PC-3 (cell line): ENCODE data around the gene KRTAP19-8. TPM values are rescaled to one million over a fixed set of nuclear protein-coding genes. Genes with fewer than 3 reads are reported as not detected.

ENCODE experiments used
- ATAC-seq: fragments of 200-7000 bp; cut with Tn5 transposase; 2 replicates; pipeline ENCODE4 v1.9.1; 2020; ENCODE audit warnings: mild to moderate bottlenecking, moderate library complexity
- BruUV-seq: library from RNA; stranded (reverse); fragments of 400-500 nt; replicated peaks from 2 replicates; lab custom pipeline; 2021; lab: Mats Ljungman, UMichigan
- CTCF ChIA-PET: fragments of 300-600 bp; sonication (Branson Sonifier 250); formaldehyde crosslinking; loops from one replicate; lab custom pipeline; 2022; ENCODE audit warnings: antibody characterized with exemption; lab: Charles Lee
- POLR2A ChIA-PET: fragments of 300-600 bp; sonication (Branson Sonifier 250); formaldehyde crosslinking; loops from one replicate; lab custom pipeline; 2022; ENCODE audit warnings: antibody characterized with exemption; ENCODE audit not compliant: unreplicated experiment; lab: Charles Lee
- DNase-seq: peaks from one replicate; pipeline ENCODE4 v3.0.0-alpha.2; 2015
- H2AFZ ChIP-seq: fragments of 300-600 bp; sonication (generic); 2 replicates; pipeline ENCODE4 v1.6.0; 2016; ENCODE audit warnings: antibody characterized with exemption, low read length
- H3F3A ChIP-seq: fragments of 300-600 bp; sonication (generic); one replicate; pipeline ENCODE4 v1.6.0; 2017; ENCODE audit warnings: antibody characterized with exemption, low read length, control low read depth, mild to moderate bottlenecking; ENCODE audit not compliant: unreplicated experiment
- H3K27ac ChIP-seq: fragments of 300-600 bp; sonication (generic); 2 replicates; pipeline ENCODE4 v1.5.1; 2016; ENCODE audit warnings: mild to moderate bottlenecking, low read length
- H3K27me3 ChIP-seq: fragments of 300-600 bp; sonication (generic); 2 replicates; pipeline ENCODE4 v1.6.1; 2016; ENCODE audit warnings: low read length, mixed read lengths
- H3K36me3 ChIP-seq: fragments of 300-600 bp; sonication (generic); 2 replicates; pipeline ENCODE4 v1.6.1; 2016; ENCODE audit warnings: low read depth, mixed run types, low read length, mixed read lengths
- H3K4me1 ChIP-seq: fragments of 300-600 bp; sonication (generic); 2 replicates; pipeline ENCODE4 v1.5.1; 2016; ENCODE audit warnings: low read length; ENCODE audit not compliant: insufficient read depth
- H3K4me2 ChIP-seq: fragments of 300-600 bp; sonication (generic); 2 replicates; pipeline ENCODE4 v1.6.0; 2016; ENCODE audit warnings: low read length
- H3K4me3 ChIP-seq: fragments of 300-600 bp; sonication (generic); 2 replicates; pipeline ENCODE4 v1.5.1; 2016; ENCODE audit warnings: mild to moderate bottlenecking, low read length, mixed read lengths
- H3K79me2 ChIP-seq: fragments of 300-600 bp; sonication (generic); 2 replicates; pipeline ENCODE4 v1.6.1; 2017; ENCODE audit warnings: low read length, mixed read lengths
- H3K9ac ChIP-seq: fragments of 300-600 bp; sonication (generic); 2 replicates; pipeline ENCODE4 v1.6.0; 2016; ENCODE audit warnings: mild to moderate bottlenecking, low read length
- H3K9me2 ChIP-seq: fragments of 300-600 bp; sonication (generic); replicated peaks from 2 replicates; pipeline ENCODE4 v1.6.1; 2016; ENCODE audit warnings: mixed run types, low read length, mixed read lengths
- H3K9me3 ChIP-seq: fragments of 300-600 bp; sonication (generic); 2 replicates; pipeline ENCODE4 v1.6.1; 2016; ENCODE audit warnings: low read length, mixed read lengths
- H4K20me1 ChIP-seq: fragments of 300-600 bp; sonication (generic); 2 replicates; pipeline ENCODE4 v1.6.1; 2016; ENCODE audit warnings: low read length, mixed read lengths
- EZH2 ChIP-seq: fragments of 300-600 bp; sonication (generic); IDR thresholded peaks from one replicate; pipeline ENCODE4 v1.6.1; 2017; ENCODE audit warnings: antibody characterized with exemption, mild to moderate bottlenecking, low read length; ENCODE audit not compliant: unreplicated experiment
- EZH2phosphoT487 ChIP-seq: fragments of 300-600 bp; sonication (generic); IDR thresholded peaks from 2 replicates; pipeline ENCODE4 v1.6.1; 2018; ENCODE audit warnings: mild to moderate bottlenecking, antibody characterized with exemption, low read length, borderline replicate concordance
- intact Hi-C: fragments of 100-400 bp; cut with micrococcal nuclease; formaldehyde crosslinking; loops from 2 replicates; pipeline ENCODE4 v1.9.0; 2023
- total RNA-seq: library from RNA; depleted of rRNA; stranded (reverse); fragments of >200 nt; gene quantifications from 2 replicates; pipeline ENCODE4 v1.2.3, GENCODE V29; 2014; rRNA removed
- TF ChIP-seq, protein P1 (sequence below): fragments of 300-600 bp; sonication (generic); conservative IDR thresholded peaks from 2 replicates; pipeline ENCODE4 v1.5.1; 2017; ENCODE audit warnings: antibody characterized with exemption, low read depth, mild to moderate bottlenecking, low read length

KRTAP19-8 gene
- total RNA-seq, 1 experiment from 2014 or later: not detected

DNA sequence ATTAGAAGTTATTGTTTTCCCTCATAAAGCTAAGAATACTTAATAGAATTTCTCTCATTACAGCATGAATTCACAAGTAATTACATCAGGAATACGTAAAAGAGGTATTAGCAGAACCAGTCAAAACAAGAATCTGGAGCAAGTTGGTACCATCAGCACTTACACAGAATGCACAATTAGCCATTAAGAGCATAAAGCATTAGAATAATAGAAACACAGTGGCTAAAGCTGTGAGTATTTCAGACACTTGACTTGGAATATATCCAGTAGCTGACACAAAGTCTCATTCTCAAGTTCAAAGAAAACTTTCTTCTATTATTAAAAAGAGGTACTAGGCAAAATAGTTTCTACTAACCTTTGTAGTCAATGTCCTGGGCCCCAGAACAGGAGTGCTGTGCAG lies 49.6 kb downstream of the KRTAP19-8 start:
- intact Hi-C loops: no loop called here
- no peaks in the 10 kb centered on the region for H3K36me3 ChIP-seq
- no peak for DNase-seq
- H3K9ac ChIP-seq: no peak overlapping the region
- no peaks in the 10 kb centered on the region for H3K9me2 ChIP-seq
- H3K27ac ChIP-seq: no peak overlapping the region
- BruUV-seq: no TSS peak
- H3K27me3 ChIP-seq: peaks cover 20% of the 10 kb centered on the region; the same call in 1 of the 2 replicates
- no peak overlapping the region for H3K4me2 ChIP-seq
- no peaks in the 10 kb centered on the region for H3K4me1 ChIP-seq
- ChIA-PET POLR2A (no interaction called here), CTCF (no interaction called here)
- H3K79me2 ChIP-seq: no peaks in the 10 kb centered on the region
- H3K9me3 ChIP-seq: no peaks in the 10 kb centered on the region
- H4K20me1 ChIP-seq: no peaks in the 10 kb centered on the region
- H2AFZ ChIP-seq: no peak overlapping the region
- ATAC-seq: no peak
- TF ChIP-seq EZH2phosphoT487 (no peak), EZH2 (no peak)
- TF ChIP-seq, protein P1, sequence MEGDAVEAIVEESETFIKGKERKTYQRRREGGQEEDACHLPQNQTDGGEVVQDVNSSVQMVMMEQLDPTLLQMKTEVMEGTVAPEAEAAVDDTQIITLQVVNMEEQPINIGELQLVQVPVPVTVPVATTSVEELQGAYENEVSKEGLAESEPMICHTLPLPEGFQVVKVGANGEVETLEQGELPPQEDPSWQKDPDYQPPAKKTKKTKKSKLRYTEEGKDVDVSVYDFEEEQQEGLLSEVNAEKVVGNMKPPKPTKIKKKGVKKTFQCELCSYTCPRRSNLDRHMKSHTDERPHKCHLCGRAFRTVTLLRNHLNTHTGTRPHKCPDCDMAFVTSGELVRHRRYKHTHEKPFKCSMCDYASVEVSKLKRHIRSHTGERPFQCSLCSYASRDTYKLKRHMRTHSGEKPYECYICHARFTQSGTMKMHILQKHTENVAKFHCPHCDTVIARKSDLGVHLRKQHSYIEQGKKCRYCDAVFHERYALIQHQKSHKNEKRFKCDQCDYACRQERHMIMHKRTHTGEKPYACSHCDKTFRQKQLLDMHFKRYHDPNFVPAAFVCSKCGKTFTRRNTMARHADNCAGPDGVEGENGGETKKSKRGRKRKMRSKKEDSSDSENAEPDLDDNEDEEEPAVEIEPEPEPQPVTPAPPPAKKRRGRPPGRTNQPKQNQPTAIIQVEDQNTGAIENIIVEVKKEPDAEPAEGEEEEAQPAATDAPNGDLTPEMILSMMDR: no peak
- H3K4me3 ChIP-seq: no peak overlapping the region
- H3F3A ChIP-seq: no peaks in the 10 kb centered on the region

Other genes starting within 250 kb of the KRTAP19-8 start
- not detected in 2 replicates for gene KRTAP8-1, start 225.2 kb downstream of the KRTAP19-8 start, total RNA-seq
- gene KRTAP7-1, start 208.7 kb downstream of the KRTAP19-8 start, total RNA-seq: not detected in 2 replicates
- not detected in 2 replicates for gene KRTAP11-1, start 156.9 kb downstream of the KRTAP19-8 start, total RNA-seq